Suprapubic skin (tissue), 3 donors: ENCODE measurements around the gene MTIF3.

Source experiments
- CTCF ChIP-seq, 2 donors: fragments of 200-600 bp in 1 of 2; fragments of 450-650 bp in 1 of 2; sonication (generic) in 1 of 2; IDR thresholded peaks; one replicate each; pipeline ENCODE4 v1.5.1; 2016 to 2019; ENCODE audit warnings: antibody characterized with exemption in 2 of 2, mild to moderate bottlenecking in 1 of 2, moderate library complexity in 1 of 2
- EP300 ChIP-seq: sonication (generic); formaldehyde crosslinking; IDR thresholded peaks from one replicate; pipeline ENCODE4 v1.6.1; 2017; ENCODE audit warnings: antibody characterized with exemption
- POLR2A ChIP-seq, 2 donors: fragments of 450-650 bp; IDR thresholded peaks; one replicate each; pipeline ENCODE4 v1.6.1; 2017; ENCODE audit warnings: antibody characterized with exemption in 2 of 2, mild to moderate bottlenecking in 2 of 2, moderate library complexity in 2 of 2

DNA sequence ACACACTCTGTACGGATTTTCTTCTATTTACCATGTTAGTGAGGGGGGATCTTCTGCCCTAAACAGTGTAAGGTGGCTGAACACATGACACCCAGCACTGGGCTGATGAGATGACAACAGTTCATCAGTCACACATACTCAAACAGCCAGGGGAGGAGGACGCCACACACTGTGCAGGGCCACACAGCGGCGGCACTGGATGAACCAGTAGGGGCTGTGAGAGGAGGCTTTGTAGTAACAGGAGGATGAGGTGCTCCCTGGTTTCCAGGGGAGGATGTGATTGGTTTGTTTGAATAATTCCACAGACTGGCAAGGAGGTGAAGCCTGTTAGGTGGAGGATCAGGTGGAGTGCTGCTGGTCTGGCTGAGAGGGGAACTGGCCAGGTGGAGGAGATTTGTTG, 42.3 kb downstream of the MTIF3 start:
- TF ChIP-seq CTCF (IDR thresholded peaks at IDR 0.05) (no peak), POLR2A (IDR thresholded peaks at IDR 0.05) (no peak), EP300 (no peak)
